Ishikawa (cell line): ENCODE results near the gene PDHB.

Source experiments
- EP300 ChIP-seq: IDR thresholded peaks from 2 replicates; pipeline ENCODE4 v1.6.1; 2012; ENCODE audit warnings: borderline replicate concordance
- YY1 ChIP-seq: IDR thresholded peaks from 2 replicates; pipeline ENCODE4 v1.6.1; 2012; ENCODE audit warnings: low read depth

DNA sequence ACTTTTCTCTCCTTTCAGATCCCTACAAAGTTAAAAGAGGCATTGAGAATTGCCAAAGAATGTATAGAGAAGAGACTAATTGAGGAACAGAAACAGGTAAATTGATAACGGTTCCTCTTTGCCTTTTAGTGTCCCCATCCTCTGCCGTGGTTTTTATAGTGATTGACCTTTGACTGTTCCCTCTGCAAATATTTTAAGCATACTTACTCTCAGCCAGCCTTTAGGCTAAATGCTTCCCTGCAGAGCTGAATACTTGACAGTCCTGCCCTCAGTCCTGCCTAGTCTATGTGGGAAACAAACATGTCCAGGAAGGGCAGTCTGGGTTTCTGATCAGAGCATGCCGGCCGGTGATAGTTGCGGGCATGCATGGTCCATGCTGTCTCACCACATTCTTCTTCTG lies 24.7 kb downstream of the PDHB start:
- TF ChIP-seq YY1 (no peak), EP300 (no peak)
